WERI-Rb-1 (cell line): Measurements from ENCODE around the gene MKLN1.
"Not testable (repeated sequence)": the region's sequence is repeated elsewhere in the genome, so short reads cannot be mapped to it uniquely, and the experiment has no call there.

Experiments used
- DNase-seq: peaks from one replicate; pipeline ENCODE4 v3.0.0-alpha.2; 2020
- H3K27ac ChIP-seq: fragments of 250-450 bp; sonication (Bioruptor Pico); 2 replicates; pipeline ENCODE4 v1.5.1; 2020; ENCODE audit warnings: mild to moderate bottlenecking, moderate library complexity
- H3K27me3 ChIP-seq: fragments of 250-450 bp; sonication (Bioruptor Pico); 2 replicates; pipeline ENCODE4 v1.5.1; 2021; ENCODE audit warnings: mild to moderate bottlenecking, low read depth, moderate library complexity; ENCODE audit not compliant: insufficient read depth, severe bottlenecking
- H3K36me3 ChIP-seq: fragments of 250-450 bp; sonication (Bioruptor Pico); 2 replicates; pipeline ENCODE4 v1.5.1; 2020; ENCODE audit warnings: mild to moderate bottlenecking, moderate library complexity
- H3K4me3 ChIP-seq: 2 replicates; pipeline ENCODE4 v1.5.1; 2011; ENCODE audit warnings: low read depth, mild to moderate bottlenecking, control low read depth, low read length
- H3K9me3 ChIP-seq: fragments of 250-450 bp; sonication (Bioruptor Pico); 2 replicates; pipeline ENCODE4 v1.5.1; 2021; ENCODE audit warnings: mild to moderate bottlenecking, moderate library complexity; ENCODE audit not compliant: severe bottlenecking
- TF ChIP-seq, protein P1 (sequence below): IDR thresholded peaks from 2 replicates; pipeline ENCODE4 v1.5.1; 2011; ENCODE audit warnings: low read depth, mild to moderate bottlenecking, control low read depth, inconsistent platforms, low read length

The MKLN1 gene

DNA sequence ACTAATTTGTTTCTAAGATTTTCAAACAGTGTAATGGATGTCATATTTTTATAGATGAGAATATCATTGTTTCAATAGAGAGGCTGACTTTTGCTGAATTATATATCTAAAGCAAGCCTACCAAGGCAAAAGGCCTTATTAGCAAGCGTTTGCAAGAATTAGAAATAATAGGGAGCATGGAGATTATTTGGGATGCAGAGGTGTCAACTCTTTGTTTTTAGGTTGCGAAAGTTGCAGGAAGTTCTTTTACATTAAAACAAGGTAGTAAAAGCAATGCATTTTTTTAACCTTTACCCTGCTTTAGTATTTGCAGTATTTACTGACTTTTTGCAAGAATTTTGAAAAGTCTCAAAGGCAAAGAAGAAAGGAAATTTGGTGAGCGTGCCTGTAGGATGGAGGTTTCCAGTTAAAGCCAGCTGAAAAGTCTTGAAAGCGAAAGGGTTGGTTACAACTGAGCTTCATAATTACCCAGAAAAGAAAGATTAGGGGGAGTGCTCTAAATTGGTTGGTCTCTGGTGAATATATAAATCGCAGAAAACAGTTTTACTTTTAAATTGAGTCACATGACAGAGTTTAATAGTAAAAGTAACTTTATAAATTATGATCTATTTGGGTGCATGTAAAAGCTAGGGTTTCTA lies 81.6 kb downstream of the MKLN1 start:
- DNase-seq = no peak
- H3K27me3 ChIP-seq = no peaks in the 10 kb centered on the region
- H3K4me3 ChIP-seq = no peak overlapping the region
- TF ChIP-seq, protein P1, sequence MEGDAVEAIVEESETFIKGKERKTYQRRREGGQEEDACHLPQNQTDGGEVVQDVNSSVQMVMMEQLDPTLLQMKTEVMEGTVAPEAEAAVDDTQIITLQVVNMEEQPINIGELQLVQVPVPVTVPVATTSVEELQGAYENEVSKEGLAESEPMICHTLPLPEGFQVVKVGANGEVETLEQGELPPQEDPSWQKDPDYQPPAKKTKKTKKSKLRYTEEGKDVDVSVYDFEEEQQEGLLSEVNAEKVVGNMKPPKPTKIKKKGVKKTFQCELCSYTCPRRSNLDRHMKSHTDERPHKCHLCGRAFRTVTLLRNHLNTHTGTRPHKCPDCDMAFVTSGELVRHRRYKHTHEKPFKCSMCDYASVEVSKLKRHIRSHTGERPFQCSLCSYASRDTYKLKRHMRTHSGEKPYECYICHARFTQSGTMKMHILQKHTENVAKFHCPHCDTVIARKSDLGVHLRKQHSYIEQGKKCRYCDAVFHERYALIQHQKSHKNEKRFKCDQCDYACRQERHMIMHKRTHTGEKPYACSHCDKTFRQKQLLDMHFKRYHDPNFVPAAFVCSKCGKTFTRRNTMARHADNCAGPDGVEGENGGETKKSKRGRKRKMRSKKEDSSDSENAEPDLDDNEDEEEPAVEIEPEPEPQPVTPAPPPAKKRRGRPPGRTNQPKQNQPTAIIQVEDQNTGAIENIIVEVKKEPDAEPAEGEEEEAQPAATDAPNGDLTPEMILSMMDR = no peak
- peaks cover 27% of the 10 kb centered on the region for H3K36me3 ChIP-seq
- H3K9me3 ChIP-seq = no peaks in the 10 kb centered on the region
- no peak overlapping the region for H3K27ac ChIP-seq

DNA sequence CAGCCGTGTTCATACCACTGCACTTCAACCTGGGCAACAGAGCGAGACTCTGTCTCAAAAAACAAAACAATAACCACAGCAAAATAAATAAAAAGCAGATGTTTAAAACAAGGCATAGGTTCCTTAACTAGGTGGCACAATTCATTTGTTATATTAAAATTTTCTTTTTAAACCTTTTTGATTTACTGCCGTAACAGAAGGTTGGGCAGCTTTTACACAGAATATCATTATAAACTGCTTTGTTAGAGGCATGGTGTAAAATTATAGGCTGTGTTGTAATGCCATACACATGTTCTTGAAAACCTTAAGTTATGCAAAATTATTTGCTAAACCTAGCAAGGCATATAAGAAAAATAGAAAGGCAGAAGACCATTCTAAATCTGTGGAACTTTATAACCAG lies 84.4 kb downstream of the MKLN1 start:
- peaks cover 25% of the 10 kb centered on the region for H3K36me3 ChIP-seq
- no peak overlapping the region for H3K4me3 ChIP-seq
- no peaks in the 10 kb centered on the region for H3K9me3 ChIP-seq
- no peaks in the 10 kb centered on the region for H3K27me3 ChIP-seq
- TF ChIP-seq, protein P1 = no peak
- H3K27ac ChIP-seq = no peak overlapping the region
- DNase-seq = no peak

DNA sequence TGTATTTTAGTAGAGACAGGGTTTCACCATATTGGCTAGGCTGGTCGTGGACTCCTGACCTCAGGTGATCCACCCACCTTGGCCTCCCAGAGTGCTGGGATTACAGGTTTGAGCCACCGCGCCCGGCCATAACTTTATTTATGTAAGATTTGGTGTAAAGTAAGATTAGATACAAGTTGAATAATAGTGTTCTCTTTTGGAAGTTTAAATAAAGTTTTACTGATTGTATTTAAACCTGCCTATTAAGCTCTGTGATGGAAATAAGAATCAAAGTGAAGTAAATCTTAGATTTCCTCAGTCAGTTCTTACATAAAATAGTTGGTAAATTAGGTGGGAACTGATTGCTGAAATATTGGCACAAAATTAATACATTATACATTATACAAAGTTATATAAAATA lies 86.0 kb downstream of the MKLN1 start:
- no peak overlapping the region for H3K4me3 ChIP-seq
- H3K36me3 ChIP-seq = peaks cover 21% of the 10 kb centered on the region
- H3K27me3 ChIP-seq = no peaks in the 10 kb centered on the region
- H3K27ac ChIP-seq = no peak overlapping the region
- TF ChIP-seq, protein P1 = no peak
- no peaks in the 10 kb centered on the region for H3K9me3 ChIP-seq
- DNase-seq = no peak

DNA sequence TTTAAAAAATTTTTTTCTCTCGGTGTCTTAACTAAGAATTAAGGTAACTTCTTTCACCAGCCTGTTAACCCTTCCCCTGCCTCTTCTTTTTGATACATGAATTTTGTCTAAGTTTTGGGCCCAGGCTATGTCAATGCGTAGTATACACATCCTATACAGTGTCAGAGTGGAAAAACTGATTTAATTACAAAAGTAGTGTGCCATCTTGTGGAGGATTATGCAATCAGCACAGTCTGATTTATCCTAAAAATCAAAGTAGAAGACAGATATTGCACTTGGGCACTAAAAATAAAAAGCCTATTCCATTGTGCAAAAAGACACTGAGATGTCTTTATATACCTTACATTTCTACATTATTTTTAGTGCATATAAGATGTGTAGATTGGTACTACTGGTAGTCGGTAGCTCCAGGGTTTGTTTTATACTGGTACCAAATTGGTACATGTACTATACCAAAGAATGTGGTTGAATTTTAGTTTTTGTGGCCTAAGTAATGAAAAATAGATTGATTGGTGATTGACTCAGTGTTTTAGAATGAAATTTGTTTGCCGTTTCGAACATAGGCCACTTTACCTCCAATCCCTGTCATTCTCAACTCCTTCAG lies 96.6 kb downstream of the MKLN1 start:
- TF ChIP-seq, protein P1 = 0 out of 2 replicates have a peak, but pooled peaks have one; percentile 19
- DNase-seq = no peak
- H3K27ac ChIP-seq = no peak overlapping the region
- no peak overlapping the region for H3K4me3 ChIP-seq
- H3K9me3 ChIP-seq = no peaks in the 10 kb centered on the region
- H3K27me3 ChIP-seq = no peaks in the 10 kb centered on the region
- peaks cover 4% of the 10 kb centered on the region for H3K36me3 ChIP-seq

DNA sequence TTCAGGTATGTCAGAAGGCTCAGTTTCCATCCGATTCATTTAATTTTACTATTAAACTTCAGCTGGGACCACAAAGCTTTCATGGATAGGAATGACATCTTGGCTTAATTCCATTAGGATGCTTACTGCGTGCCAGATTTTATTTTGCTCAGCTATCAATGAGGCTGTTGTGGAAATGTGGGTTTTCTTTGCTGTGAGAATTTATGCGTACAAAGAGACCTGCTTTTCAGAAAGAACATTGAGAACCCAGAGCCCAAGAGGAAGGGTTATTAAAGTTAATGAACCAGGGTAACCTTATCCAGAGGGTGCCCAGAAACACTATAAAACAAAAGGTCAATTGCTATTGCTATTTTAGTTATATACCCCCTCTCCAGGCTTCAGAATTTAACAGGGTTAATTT lies 98.3 kb downstream of the MKLN1 start:
- no peaks in the 10 kb centered on the region for H3K9me3 ChIP-seq
- H3K4me3 ChIP-seq = no peak overlapping the region
- TF ChIP-seq, protein P1 = no peak
- H3K27ac ChIP-seq = no peak overlapping the region
- peaks cover 18% of the 10 kb centered on the region for H3K36me3 ChIP-seq
- no peaks in the 10 kb centered on the region for H3K27me3 ChIP-seq
- DNase-seq = no peak

DNA sequence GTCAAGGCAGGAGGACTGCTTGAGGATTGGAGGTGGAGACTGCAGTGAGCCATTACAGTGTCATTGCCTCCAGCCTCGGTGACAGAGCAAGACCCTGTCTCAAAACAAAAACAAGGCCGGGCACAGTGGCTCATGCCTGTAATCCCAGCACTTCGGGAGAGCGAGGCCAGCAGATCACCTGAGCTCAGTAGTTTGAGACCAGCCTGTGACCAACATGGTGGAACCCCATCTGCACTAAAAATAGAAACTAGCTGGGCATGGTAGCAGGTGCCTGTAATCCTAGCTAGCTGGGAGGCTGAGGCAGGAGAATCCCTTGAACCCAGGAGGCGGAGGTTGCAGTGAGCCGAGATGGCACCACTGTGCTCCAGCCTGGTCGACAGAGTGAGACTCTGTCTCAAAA lies 103.2 kb downstream of the MKLN1 start:
- peaks cover 27% of the 10 kb centered on the region for H3K36me3 ChIP-seq
- not testable (repeated sequence) for H3K27me3 ChIP-seq, DNase-seq, H3K27ac ChIP-seq, H3K4me3 ChIP-seq, H3K9me3 ChIP-seq
